ENCODE measurements around the gene OR6K3.

GRCh38 chr1:158706096-158706495, 14.4 kb downstream of the OR6K3 start:
- TF ChIP-seq CTCF (IDR thresholded peaks at IDR 0.05): no peak
- no peak for TF ChIP-seq POLR2AphosphoS5 (IDR thresholded peaks at IDR 0.05)
